NCI-H187 treated with DMSO at 0.1 percent for 48 hours (cell line): ENCODE results near the gene ATXN7L1.
"Not testable (repeated sequence)": the region's sequence is repeated elsewhere in the genome, so short reads cannot be mapped to it uniquely, and the experiment has no call there.

Source experiments
- DNase-seq: peaks from one replicate; lab custom pipeline; 2025; lab: John Stamatoyannopoulos, UW

The ATXN7L1 gene

DNA sequence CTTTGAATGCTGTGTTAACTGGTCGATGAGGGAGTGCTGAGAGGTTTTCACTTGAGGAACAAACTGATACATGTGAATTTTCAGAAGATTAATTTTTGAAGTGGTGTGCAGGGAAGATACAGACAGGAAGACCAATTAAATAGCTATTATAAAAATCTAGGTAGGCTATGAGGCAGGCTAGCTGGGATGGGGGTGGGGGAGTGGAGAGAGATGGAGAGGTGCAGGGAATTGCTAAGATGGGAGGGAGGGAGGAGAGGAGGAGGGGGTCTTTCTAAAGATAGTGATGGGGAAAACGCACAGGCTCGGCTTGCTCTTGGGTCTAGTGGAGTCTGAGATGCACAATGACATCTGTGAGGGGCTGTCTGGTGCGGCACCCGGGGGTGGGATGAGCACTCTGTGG, 15.2 kb downstream of the ATXN7L1 start:
- DNase-seq, result no peak

DNA sequence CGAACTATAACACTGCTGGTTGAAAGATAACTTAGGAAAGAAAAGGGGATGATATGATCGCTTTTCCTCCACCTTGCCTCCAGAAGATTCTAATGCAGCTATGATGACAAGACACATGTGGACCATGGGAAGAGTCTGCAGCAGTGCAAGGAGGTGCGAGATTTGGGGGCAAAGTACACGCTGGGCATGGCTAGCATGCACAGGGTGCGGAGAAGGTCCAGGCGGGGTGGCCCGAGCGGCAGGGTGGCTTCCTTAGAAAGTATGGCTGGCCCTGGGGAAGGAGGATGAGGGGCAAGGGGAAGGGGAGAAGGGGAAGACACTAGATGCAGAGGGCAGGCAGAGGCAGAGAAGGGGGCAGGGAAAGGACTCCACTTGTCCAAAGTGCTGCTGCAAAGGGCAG, 15.6 kb downstream of the ATXN7L1 start:
- DNase-seq, result no peak

DNA sequence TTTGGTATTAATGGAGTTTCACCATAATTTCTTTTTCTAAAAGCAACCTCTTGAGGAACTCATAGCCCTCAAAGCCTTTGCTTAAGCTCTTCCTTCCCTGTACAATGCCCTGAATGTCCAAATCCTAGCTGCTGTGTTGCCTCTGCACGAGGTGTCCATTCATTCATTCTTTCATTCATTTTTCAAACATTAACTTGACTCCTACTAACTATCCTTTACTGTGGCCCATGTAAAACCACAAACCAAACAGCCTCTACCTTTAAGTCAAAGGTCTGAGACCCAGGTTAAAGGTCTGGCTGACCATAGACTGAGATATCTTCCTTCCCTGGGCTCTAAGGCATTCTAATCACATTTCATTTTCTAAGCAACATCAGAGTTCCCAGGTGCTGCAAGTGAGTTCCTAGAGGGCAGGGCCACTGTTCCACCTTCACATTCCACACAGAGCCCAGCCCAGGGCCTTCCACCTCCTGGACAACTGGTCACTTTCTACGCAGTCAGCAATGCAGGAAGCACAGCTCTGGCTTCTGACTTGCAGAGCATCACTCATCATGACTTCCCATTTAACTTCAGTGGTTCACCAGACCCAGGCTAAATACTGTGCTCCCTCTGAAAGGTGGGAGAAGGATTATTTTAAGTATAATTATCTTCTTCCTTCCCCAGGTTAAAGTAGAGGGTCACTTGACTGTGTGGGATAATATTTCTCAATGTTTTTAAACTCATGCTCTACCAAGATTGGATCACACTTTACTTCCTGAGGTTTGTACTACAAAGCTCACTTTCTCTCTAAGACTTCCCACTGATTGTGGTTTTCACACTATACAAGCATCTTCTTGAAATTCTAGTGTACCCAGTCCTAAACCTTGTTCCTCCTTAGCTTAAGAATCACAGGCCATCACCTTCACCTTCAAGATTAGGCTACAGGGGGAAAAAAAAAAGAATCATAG, 19.1 kb downstream of the ATXN7L1 start:
- DNase-seq, result no peak

DNA sequence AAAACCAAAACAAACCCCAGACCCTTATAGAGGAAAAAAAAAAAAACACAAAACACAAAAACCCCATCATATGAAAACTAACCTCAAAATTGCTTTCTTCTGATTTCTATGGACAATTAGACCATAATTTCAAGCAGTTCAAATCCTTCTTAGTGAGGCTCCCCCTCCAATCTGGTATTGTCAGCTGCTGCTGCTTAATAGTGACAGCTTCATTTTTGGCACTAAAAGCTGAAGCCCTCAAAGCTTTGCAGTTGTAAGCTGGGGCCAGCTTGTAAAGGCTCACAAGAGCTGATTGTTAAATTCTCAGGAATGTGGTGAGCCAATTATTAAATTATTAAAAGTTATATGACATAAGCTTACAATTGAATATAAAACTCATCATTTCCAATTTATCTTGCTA, 21.9 kb downstream of the ATXN7L1 start:
- no peak for DNase-seq

DNA sequence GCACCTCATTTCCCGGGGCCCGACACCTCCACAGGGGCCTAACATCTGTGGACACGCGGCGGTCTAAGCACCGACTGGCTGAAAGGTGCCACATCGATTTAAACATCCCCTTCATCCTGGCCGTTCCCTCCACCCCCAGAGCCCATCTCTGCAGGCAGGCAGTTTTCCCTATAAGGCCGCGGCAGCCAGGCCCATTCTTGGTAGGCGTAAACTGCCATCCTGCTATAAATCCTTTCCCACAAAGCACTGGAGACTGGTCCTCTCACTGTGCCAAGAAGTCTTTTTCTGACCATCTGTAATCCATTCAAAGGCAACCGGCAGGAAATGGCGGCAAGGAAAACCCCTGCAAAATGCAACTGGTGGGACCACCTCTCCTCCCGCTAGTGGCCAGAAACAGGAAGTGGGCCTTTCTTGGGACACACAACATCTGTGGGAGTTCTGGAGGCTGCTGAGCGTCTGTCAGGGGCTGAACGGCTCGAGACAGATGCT, 22.4 kb downstream of the ATXN7L1 start:
- DNase-seq, result no peak

DNA sequence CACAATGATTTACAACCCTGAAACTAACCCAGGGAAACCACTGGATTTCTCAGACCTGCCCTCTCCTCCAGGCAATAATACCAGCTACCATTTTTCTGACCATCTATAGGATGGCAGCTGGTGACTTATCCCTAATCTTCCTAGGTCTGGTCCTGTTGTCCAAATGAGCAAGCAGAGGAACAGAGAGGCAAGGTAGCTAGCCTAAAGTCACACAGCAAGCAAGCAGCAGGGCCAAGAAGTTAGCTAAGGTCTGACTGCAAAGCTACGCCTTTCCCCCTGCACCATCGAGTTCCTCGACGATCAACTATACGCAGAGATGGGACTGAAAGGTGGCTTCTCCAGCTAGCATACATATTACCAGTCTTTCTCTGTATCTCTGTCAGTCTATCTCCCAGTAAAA, 25.3 kb downstream of the ATXN7L1 start:
- no peak for DNase-seq

DNA sequence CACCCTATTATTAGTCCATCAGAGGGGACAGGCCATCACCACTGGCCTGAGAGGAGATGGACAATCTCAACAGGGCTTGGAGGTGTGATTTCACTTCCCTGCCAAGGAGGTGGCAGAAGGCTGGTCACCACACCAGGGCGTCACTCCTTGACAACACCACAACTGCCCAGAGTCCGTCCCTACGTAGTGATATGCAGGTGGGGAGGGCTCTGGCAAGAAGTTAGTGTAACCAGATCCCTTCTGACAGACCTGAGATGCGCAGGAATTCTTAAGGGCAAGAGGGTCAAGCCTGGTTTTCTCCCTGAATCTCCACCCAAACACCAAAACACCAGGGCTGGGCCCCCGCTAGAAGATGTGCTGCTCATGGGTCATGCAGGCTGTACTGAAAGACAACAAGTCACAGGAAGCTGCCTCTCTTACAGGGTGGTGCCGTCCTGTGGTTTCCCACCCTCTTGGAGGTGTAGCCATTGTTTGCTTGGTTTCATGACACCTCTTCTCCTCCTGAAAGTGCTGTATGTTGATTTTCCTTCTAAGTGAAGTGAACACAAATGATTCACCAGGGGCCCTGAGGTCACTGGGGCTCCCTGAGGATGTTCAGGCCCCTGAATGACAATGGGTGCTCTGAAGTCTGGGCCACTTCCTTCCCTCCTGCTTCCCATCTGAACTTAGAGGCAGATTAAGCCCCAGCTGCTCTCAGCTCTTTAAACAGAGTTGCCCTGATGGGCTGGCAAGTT, 27.1 kb downstream of the ATXN7L1 start:
- no peak for DNase-seq

DNA sequence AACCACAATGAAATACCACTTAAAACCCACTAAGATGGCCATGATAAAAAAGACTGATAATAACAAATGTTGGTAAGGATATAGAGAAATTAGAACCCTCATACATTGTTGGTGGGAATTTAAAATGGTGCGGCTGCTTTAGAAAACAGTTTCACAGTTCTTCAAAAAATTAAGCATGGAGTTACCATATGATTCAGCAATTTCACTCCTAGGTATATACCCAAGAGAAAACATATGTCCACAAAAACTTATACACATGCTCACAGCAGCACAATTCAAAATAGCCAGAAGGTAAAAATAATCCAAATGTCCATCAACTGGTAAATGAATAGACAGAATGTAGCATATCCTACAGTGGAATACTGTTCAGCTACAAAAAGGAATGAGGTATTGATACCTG, 30.0 kb downstream of the ATXN7L1 start:
- no peak for DNase-seq

DNA sequence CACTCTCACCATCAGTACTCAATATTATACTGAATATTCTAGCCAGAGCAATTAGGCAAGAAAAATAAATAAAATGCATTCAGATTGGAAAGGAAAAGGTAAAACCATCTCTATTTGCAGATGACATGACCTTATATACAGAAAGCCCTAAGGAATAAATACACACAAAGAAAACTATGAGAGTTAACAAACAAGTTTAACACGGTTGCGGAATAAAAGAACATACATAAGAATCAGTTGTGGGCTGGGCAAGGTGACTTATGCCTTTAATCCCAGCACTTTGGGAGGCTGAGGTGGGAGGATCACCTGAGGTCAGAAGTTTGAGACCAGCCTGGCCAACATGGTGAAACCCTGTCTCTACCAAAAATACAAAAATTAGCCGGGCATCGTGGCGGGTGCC, 31.7 kb downstream of the ATXN7L1 start:
- not testable (repeated sequence) for DNase-seq

DNA sequence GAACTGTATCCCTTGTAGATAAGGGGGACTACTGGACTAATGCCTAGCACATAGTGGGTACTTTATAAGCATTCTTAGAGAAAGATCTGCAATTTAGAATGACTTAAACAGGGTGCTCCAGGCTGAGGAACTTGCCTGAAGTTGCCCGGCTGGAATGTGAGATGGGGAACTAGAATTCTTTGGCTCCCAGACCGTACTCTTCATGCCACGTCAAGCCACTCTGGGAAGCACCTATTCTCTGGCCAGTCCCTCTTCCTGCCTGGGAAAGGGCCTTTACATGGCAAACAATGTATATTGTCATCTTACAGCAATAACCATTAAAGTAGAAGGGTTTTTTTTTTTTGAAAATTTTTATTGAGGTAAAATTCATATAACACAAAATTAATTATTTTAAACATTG, 34.5 kb downstream of the ATXN7L1 start:
- no peak for DNase-seq

DNA sequence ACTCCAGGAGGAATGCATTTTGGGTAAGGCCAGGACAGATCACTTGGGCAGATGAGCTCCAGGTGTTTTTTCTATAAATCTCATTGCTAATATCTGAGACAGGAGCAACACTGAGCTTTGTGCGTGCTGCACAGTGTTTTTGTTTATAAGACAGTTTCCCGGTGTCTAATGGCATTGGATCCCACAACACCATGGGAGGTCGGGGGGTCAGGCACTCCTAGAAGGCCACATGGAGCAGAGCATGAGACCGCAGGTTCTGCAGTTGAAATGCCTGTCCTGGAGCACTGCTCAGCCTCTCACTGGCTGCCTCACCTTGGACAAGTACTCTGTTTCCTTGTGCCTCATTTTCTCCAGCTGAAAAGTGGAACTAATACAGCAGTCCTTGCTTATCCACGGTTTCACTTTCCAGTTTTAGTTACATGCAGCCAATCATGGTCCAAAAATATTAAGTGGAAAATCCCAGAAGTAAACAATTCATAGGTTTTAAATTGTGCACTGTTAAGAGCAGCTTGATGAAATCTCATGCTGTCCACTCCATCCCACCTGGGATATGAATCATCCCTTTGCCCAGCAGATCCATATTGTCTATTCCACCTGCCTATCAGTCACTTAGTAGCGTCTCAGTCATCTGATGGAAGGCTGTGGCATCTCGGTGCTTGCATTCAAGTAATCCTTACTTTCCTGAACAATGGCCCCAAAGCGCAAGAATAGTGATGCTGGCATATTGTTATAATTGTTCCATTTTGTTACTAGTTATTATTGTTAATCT, 35.2 kb downstream of the ATXN7L1 start:
- no peak for DNase-seq

DNA sequence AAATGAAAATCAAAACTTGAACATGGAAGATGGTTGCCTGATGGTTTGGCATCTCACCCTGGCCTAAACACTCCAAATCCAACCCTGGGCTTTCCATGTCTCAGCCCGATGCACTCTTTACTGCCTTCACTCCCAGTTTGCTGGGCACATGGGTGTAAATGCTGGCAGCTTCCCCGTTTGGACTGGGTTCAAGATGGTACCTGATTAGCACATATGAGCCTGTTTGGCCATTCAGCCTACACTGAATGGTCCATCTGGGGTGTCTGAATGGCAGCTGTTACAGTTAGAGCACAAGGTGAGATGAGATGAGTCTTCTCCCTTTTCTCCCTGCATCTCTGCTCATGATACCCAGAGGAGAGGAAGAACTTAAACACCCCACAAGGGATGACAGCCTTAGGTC, 37.1 kb downstream of the ATXN7L1 start:
- no peak for DNase-seq

DNA sequence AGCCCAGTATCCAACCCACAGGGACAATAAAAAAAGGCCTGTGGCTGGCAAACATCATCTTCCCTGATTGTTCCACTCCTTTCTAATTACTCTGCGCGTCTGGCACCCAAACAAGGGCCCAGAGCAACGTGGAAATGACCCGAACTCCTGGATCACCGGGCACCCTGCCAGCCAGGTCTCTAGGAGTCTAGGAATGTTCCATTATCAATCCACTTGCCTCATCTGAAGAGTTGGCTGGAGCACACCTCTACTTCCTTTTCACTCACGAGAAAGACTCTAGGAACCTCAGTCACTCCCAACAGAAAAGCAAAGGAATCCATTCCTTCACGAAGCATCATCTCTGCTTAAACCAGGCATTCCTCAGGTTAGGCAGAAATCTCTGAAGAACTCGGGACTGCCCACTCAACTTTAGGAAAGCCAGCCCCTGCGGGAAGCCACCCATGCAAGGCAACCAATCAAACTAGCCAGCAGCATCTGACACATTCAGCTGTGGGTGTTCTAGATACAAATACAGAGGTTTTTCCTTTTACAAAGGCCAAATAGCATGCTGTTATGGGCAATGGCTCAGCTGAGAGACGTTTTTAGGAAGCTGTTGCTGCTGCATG, 37.7 kb downstream of the ATXN7L1 start:
- DNase-seq, result peak; percentile 15

DNA sequence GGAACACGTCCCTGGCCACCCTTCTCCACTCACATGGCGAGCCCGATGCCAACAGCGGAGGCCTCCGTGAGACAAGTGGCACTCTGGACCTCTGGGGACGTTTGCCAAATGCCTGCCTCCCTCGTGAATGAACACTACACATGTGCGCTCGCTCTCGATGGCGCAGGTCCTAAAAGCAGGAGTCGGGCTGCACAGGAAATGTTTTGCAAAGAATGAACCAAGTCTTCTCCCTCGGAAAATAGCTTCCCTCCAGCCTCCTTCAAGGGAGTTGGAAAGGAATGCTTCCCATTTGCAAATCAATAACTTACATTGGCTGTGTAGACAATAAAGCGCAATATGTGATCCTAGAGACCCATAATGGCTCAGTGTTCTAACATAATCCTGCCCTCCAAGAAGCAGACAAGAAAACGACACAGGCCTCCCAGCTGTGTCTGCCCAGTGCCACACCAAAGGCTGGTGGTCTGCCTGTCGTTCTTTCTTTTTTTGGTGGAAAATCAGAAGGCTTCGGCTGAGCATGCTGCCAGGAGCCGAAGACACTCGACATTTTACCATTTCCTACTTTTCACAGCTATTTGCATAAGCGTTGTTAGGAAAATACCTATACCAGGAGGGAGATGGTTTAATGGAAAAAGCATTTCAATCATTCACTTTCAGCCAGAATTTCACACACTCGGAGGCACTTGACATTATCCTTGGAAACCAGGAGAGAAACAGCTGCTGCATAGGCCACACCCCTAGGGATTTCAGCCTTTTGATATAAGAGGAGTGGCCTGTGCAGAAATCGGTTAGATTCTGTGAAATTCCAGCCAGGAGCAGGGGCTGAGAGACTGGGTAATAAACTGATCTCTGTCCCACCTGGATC, 38.4 kb downstream of the ATXN7L1 start:
- DNase-seq, result peak; percentile 45

DNA sequence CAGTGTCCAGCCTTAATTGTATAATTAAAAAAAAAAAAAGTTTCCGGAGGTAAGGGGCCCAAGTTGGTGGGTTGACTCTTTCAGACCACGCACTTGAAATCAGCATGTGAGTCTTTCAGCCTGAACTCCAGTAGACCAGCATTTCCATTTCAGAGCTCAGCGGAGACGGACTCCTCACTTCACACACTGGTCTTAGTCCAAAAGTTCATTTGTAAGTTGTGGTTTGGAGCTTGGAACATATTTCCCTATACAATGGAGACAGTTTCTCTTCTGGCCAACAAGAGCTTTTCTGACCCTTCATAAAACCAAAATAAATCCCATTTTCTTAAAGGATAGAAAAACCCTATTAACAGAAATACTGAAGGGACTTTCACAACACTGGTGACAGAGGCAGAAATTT, 41.0 kb downstream of the ATXN7L1 start:
- no peak for DNase-seq

DNA sequence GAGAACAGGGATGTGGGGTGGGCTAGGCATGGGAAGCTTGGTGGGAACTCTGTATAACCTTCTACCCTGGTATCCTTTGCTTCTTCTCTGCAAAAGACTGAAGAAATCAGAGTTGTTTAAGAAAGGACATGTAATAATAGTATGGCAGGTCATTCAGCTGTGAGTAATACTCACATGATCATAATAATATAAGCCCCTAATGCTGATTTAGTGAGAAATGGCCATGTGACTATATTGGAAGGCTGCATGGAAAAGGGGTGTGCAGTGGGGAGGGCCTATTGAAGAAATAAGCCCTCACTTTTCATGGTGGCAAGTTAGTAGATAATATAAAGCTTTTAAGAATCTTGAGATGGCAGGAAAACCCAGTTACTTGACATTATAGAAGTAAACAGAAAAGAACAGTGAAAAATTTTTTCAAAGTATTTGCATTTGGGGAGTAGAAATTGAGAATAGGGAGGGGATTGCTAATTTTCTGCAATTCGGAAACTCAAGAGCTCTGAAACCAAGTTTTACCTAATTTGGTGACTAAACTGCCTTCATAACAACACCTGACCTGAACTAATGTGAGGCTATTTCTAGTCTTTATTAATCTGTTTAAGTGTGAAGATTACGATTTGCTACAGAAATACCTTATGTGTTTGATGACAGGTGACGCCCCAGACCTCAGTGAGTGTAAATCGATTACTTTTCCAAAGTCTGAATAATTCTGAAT, 44.4 kb downstream of the ATXN7L1 start:
- DNase-seq, result no peak

DNA sequence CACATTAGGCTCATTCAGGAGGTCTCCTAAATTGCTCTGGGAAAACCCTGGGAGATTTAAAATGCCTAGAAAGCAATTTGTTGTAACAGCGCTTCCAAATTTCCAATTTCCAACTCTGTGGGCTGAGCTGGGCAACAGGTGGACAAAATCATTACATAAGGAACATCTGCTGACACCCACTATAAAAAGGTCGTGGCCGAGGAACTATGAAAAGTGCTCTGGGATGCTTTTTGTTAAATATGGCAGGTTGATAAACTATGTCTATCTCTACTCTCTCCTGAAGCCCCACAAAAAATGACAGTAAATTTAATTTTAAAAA, 45.1 kb downstream of the ATXN7L1 start:
- DNase-seq, result no peak

DNA sequence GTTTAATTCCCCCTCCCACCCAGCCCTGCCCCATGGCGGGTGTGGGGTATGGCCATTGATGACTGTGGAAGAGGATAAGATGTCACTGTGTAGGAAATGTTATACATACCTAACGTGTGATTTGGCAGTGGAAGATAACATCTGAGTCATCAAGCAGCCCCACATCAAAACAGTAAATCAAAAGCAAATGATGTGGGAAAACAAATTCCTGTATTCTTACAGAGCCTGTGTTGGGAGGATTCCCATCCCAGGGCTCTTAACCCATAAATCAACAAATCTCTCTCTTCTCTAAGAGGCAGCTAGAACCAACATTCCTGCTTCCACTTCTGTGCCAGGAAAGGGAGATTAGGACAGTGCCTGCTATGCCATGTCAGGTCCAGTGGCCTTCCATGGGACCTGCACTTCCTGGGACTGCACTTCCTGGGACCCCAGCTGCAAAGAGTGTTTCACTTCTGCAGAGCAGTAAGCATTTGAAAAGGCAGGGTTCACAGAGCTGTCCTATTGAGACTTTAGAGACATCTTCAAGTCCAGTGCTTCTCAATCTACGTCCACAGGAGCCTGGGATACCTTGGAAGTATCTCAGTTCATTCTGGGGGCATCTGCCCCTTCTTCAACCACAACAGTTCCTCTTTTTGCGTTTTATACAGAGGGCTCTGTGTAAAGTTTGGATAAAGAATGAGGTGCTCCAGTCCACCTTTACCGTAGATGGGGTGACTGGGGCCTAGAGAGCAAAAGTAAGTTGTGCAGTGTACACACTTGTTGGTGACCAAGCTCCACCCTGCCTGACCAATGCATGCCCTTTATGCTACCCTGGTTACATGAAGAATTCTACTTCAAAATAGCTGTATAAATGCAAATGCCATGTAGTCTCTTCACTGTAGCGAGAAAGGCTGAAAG, 45.7 kb downstream of the ATXN7L1 start:
- no peak for DNase-seq

DNA sequence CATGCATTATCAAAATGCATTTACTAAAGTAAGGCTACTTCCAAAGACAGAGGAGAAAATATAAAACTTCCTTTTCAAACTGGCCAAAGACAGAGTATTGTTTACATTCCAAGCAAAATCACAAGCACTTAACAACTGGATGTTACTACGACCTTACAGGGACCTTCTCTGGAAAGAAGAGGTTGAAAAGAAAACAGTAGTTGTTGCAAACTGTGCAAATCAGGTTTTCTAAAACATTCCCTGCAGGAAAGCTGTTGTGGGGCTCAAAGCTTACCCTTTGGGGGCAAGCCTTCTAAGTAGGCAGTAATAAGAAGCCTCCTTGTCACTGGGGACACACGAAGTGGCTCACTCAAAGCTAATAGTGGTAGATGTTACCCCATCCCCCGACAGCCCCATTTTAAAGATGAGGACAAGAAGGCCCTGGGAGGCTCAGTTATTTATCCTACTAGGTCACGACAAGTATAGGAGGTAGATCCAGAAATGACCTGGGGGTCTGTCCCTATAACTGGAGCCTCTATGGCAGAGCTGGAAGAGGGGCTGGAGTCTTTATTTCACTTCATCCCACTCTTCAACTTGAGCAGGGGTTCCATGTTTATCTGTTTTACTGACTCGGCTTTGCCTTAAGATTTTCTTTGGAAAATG, 46.6 kb downstream of the ATXN7L1 start:
- no peak for DNase-seq
